ACC112 (cell line): ENCODE results near the gene ACAP2.
A peak's percentile ranks its signal among the peaks of the same experiment; 100 is the strongest.

Source experiments
- H2AFZ ChIP-seq: fragments of 200-600 bp; sonication (generic); one replicate; pipeline ENCODE4 v1.6.0; 2017; ENCODE audit warnings: antibody characterized with exemption, low read length; ENCODE audit not compliant: unreplicated experiment
- H3K27ac ChIP-seq: fragments of 200-600 bp; sonication (generic); 2 replicates; pipeline ENCODE4 v1.5.1; 2014; ENCODE audit warnings: low read depth, mild to moderate bottlenecking, antibody characterized with exemption, low read length, moderate library complexity
- H3K27me3 ChIP-seq: fragments of 200-600 bp; sonication (generic); 2 replicates; pipeline ENCODE4 v1.6.1; 2014; ENCODE audit warnings: mild to moderate bottlenecking, antibody characterized with exemption, low read length, moderate library complexity, mixed read lengths; ENCODE audit not compliant: insufficient read depth
- H3K36me3 ChIP-seq: fragments of 200-600 bp; sonication (generic); 2 replicates; pipeline ENCODE4 v1.6.1; 2016; ENCODE audit warnings: mild to moderate bottlenecking, antibody characterized with exemption, low read length, moderate library complexity, mixed read lengths; ENCODE audit not compliant: insufficient read depth
- H3K4me1 ChIP-seq: fragments of 200-600 bp; sonication (generic); one replicate; pipeline ENCODE4 v1.6.1; 2016; ENCODE audit warnings: low read length, mixed read lengths; ENCODE audit not compliant: insufficient read depth, unreplicated experiment, control insufficient read depth
- H3K4me3 ChIP-seq: fragments of 200-600 bp; sonication (generic); 2 replicates; pipeline ENCODE4 v1.5.1; 2014; ENCODE audit warnings: mild to moderate bottlenecking, low read depth, low read length
- H3K79me2 ChIP-seq: fragments of 200-600 bp; sonication (generic); one replicate; pipeline ENCODE4 v1.6.0; 2016; ENCODE audit warnings: low read length; ENCODE audit not compliant: control insufficient read depth, unreplicated experiment, insufficient read depth

Gene ACAP2

DNA sequence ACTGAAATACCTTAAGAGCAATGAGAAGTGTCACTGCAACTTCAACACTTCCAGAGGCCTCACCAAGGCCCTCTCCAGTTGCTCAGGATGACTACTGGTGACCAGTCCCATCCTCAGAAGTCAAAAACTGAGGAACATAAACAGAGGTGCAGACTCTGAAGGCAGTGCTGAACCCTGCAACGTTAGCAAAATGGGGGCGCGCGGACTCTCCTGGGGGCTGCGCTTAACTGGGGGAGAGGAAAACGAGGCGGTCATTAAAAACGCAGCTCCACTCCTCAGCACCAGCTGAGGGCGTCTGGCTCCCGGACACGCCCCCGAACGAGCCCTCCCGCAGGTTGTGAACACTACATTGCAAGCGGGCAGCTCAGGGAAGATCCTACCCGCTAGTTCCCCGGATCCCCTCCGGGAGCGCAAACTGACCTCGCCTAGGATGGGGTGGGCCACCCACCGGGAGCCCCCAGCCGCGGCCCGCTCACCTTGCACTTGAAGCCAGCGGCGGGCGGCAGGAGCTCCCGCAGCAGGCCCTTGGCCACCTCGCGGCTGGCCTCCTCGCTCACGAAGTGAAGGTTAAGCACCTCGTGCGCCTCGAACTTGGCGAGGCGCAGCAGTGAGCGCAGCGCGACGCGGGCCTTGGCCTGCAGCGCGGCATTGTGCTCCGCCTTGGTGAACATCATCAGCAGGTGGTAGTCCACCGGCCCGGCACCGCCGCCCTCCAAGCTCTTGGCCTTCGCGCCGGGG, 172.6 kb downstream of the ACAP2 start:
- peak overlapping the region; percentile 77 for H2AFZ ChIP-seq
- H3K4me3 ChIP-seq: peak overlapping the region; percentile 99
- no peaks in the 10 kb centered on the region for H3K36me3 ChIP-seq
- peaks cover 14% of the 10 kb centered on the region for H3K4me1 ChIP-seq
- H3K27ac ChIP-seq: peak overlapping the region; percentile 62; the same call in 1 of the 2 replicates
- H3K27me3 ChIP-seq: no peaks in the 10 kb centered on the region
- peaks cover 23% of the 10 kb centered on the region for H3K79me2 ChIP-seq

- Histone ChIP-seq H3K4me3 (peak overlapping the region; percentile 99), H3K27ac (no peak overlapping the region), H3K79me2 (peaks cover 23% of the 10 kb centered on the region), H3K36me3 (no peaks in the 10 kb centered on the region), H2AFZ (no peak overlapping the region), H3K27me3 (no peaks in the 10 kb centered on the region), H3K4me1 (peaks cover 14% of the 10 kb centered on the region)
Observed at GRCh38 chr3:195269375-195270078, 173.3 kb downstream of the ACAP2 start.

- Histone ChIP-seq H3K36me3 (no peaks in the 10 kb centered on the region), H3K27ac (no peak overlapping the region), H3K79me2 (peaks cover 23% of the 10 kb centered on the region), H3K4me1 (peaks cover 14% of the 10 kb centered on the region), H2AFZ (no peak overlapping the region), H3K4me3 (peak overlapping the region; percentile 99; the same call in 1 of the 2 replicates), H3K27me3 (no peaks in the 10 kb centered on the region)
Observed at GRCh38 chr3:195268576-195269309, 174.1 kb downstream of the ACAP2 start.

GRCh38 chr3:195267096-195267495, 175.7 kb downstream of the ACAP2 start:
- Histone ChIP-seq H3K4me1 (peaks cover 12% of the 10 kb centered on the region), H3K4me3 (no peak overlapping the region), H2AFZ (no peak overlapping the region), H3K79me2 (peaks cover 23% of the 10 kb centered on the region), H3K27me3 (no peaks in the 10 kb centered on the region), H3K36me3 (no peaks in the 10 kb centered on the region), H3K27ac (no peak overlapping the region)

- H3K4me3 ChIP-seq: no peak overlapping the region
- H3K27ac ChIP-seq: no peak overlapping the region
- no peaks in the 10 kb centered on the region for H3K27me3 ChIP-seq
- peaks cover 23% of the 10 kb centered on the region for H3K79me2 ChIP-seq
- peaks cover 9% of the 10 kb centered on the region for H3K4me1 ChIP-seq
- no peaks in the 10 kb centered on the region for H3K36me3 ChIP-seq
- no peak overlapping the region for H2AFZ ChIP-seq
Observed at GRCh38 chr3:195266428-195266827, 176.4 kb downstream of the ACAP2 start.

GRCh38 chr3:195265363-195265976, 177.3 kb downstream of the ACAP2 start:
- no peak overlapping the region for H3K4me3 ChIP-seq
- H3K27ac ChIP-seq: no peak overlapping the region
- peaks cover 12% of the 10 kb centered on the region for H3K4me1 ChIP-seq
- peaks cover 23% of the 10 kb centered on the region for H3K79me2 ChIP-seq
- H3K27me3 ChIP-seq: no peaks in the 10 kb centered on the region
- no peak overlapping the region for H2AFZ ChIP-seq
- no peaks in the 10 kb centered on the region for H3K36me3 ChIP-seq

DNA sequence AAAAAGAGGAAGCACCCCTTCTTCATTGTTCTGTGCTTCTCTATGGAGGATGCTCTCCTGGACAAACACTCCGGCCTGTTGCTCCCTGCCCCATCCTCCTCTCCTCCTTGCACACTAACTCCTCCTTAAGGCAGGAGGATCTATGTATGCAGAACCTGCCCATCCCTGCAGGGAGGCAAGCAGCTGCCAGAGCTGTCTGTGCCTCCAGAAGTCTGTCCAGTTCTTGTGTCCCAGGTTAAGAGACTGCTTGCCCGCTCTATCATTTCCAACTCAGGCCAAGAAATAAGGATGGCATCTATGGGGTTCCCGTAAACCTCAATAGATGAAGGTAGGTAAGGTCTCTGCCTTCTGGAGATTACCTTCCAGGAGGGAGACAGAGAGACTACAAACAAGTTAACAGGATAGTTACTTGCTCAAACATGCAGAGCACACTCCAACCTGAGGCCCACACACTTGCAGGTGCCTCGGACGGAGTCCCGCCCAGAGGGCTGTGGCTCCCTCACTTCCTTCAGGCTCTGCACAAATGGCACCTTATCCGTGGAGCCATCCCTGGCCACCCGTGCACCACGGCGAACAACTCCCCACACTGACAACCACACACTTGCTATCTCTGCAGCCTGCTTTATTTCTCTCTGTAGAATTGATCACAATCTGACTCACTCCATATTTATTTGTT, 178.8 kb downstream of the ACAP2 start:
- no peak overlapping the region for H3K4me3 ChIP-seq
- no peaks in the 10 kb centered on the region for H3K36me3 ChIP-seq
- H2AFZ ChIP-seq: no peak overlapping the region
- no peak overlapping the region for H3K27ac ChIP-seq
- H3K27me3 ChIP-seq: no peaks in the 10 kb centered on the region
- peaks cover 8% of the 10 kb centered on the region for H3K4me1 ChIP-seq
- H3K79me2 ChIP-seq: peaks cover 17% of the 10 kb centered on the region

- H3K27me3 ChIP-seq: no peaks in the 10 kb centered on the region
- H3K79me2 ChIP-seq: peaks cover 19% of the 10 kb centered on the region
- no peak overlapping the region for H3K4me3 ChIP-seq
- no peak overlapping the region for H2AFZ ChIP-seq
- H3K4me1 ChIP-seq: peaks cover 14% of the 10 kb centered on the region
- no peak overlapping the region for H3K27ac ChIP-seq
- H3K36me3 ChIP-seq: no peaks in the 10 kb centered on the region
Observed at GRCh38 chr3:195263193-195263924, 179.5 kb downstream of the ACAP2 start.

GRCh38 chr3:195261925-195262324, 180.9 kb downstream of the ACAP2 start:
- Histone ChIP-seq H3K79me2 (peaks cover 29% of the 10 kb centered on the region), H3K27ac (no peak overlapping the region), H3K4me1 (peaks cover 20% of the 10 kb centered on the region), H2AFZ (no peak overlapping the region), H3K4me3 (no peak overlapping the region), H3K36me3 (no peaks in the 10 kb centered on the region), H3K27me3 (no peaks in the 10 kb centered on the region)
